Measurements from ENCODE around the gene C6orf52.
"Not testable (repeated sequence)": the region's sequence is repeated elsewhere in the genome, so short reads cannot be mapped to it uniquely, and the experiment has no call there.

C6orf52 gene

GRCh38 chr6:10694302-10695085, at the start of gene C6orf52, which contains the start of gene PAK1IP1:
C6orf52 (minus strand) TSS chr6:10694616; CDS start chr6:10687550, 7,066 bp downstream.
PAK1IP1 (plus strand) TSS chr6:10694972; CDS start chr6:10694986, 14 bp downstream.
- DNase-seq (ENCODE audit: low spot score) = peak; percentile 86

GRCh38 chr6:10743515-10743914, 49.1 kb upstream of the C6orf52 start:
- DNase-seq (ENCODE audit: low spot score) = no peak

- DNase-seq (ENCODE audit: low spot score) = no peak
These were observed 47.8 kb upstream of the C6orf52 start for GRCh38 chr6:10742251-10742650.

- not testable (repeated sequence) for DNase-seq (ENCODE audit: low spot score)
These were observed 47.2 kb upstream of the C6orf52 start for GRCh38 chr6:10741643-10742042.

- DNase-seq (ENCODE audit: low spot score) = no peak
These were observed 45.6 kb upstream of the C6orf52 start for GRCh38 chr6:10740061-10740460.

GRCh38 chr6:10736731-10737130, 42.3 kb upstream of the C6orf52 start:
- no peak for DNase-seq (ENCODE audit: low spot score)

GRCh38 chr6:10733863-10734262, 39.4 kb upstream of the C6orf52 start:
- DNase-seq (ENCODE audit: low spot score) = no peak

- DNase-seq (ENCODE audit: low spot score) = peak; percentile 7
These were observed 38.8 kb upstream of the C6orf52 start for GRCh38 chr6:10733151-10733715.

GRCh38 chr6:10730254-10730653, 35.8 kb upstream of the C6orf52 start:
- no peak for DNase-seq (ENCODE audit: low spot score)

- no peak for DNase-seq (ENCODE audit: low spot score)
These were observed 31.3 kb upstream of the C6orf52 start for GRCh38 chr6:10725716-10726115.

- no peak for DNase-seq (ENCODE audit: low spot score)
These were observed 30.6 kb upstream of the C6orf52 start for GRCh38 chr6:10725044-10725443.

GRCh38 chr6:10723567-10723881, 29.1 kb upstream of the C6orf52 start:
- no peak for DNase-seq (ENCODE audit: low spot score)

- peak; percentile 96 for DNase-seq (ENCODE audit: low spot score)
These were observed 28.6 kb upstream of the C6orf52 start, which contains the start of gene TMEM14C for GRCh38 chr6:10722820-10723566. TMEM14C (plus strand) TSS chr6:10723070; CDS start chr6:10724614, 1,544 bp downstream.

- DNase-seq (ENCODE audit: low spot score) = no peak
These were observed 28.1 kb upstream of the C6orf52 start for GRCh38 chr6:10722570-10722819.

GRCh38 chr6:10721850-10722569, 27.6 kb upstream of the C6orf52 start:
- no peak for DNase-seq (ENCODE audit: low spot score)

GRCh38 chr6:10720960-10721849, 26.8 kb upstream of the C6orf52 start:
- DNase-seq (ENCODE audit: low spot score) = peak; percentile 21

GRCh38 chr6:10720265-10720959, 26.0 kb upstream of the C6orf52 start:
- peak; percentile 4 for DNase-seq (ENCODE audit: low spot score)

GRCh38 chr6:10719964-10720264, 25.5 kb upstream of the C6orf52 start:
- no peak for DNase-seq (ENCODE audit: low spot score)

GRCh38 chr6:10719296-10719963, 25.0 kb upstream of the C6orf52 start:
- peak; percentile 25 for DNase-seq (ENCODE audit: low spot score)

GRCh38 chr6:10713962-10714361, 19.5 kb upstream of the C6orf52 start:
- DNase-seq (ENCODE audit: low spot score) = no peak
